Upper lobe of left lung (tissue), 4 donors: ENCODE measurements around the gene ASCL2.

Experiments
- CTCF ChIP-seq, 6 experiments: fragments of 450-650 bp in 4 of 6; fragments of 200-600 bp in 2 of 6; sonication (generic) in 2 of 6; IDR thresholded peaks; one replicate each; pipeline ENCODE4 v1.5.1; 2016 to 2019; ENCODE audit warnings: antibody characterized with exemption in 6 of 6
- POLR2A ChIP-seq, 4 donors: fragments of 450-650 bp; IDR thresholded peaks; one replicate each; pipeline ENCODE4 v1.5.1; 2016 to 2017; ENCODE audit warnings: antibody characterized with exemption in 4 of 4, mild to moderate bottlenecking in 2 of 4
- POLR2AphosphoS5 ChIP-seq, 2 donors: sonication (generic); formaldehyde crosslinking; IDR thresholded peaks; one replicate each; pipeline ENCODE4 v1.5.1; 2017; ENCODE audit warnings: antibody characterized with exemption in 2 of 2

- TF ChIP-seq POLR2AphosphoS5 (IDR thresholded peaks at IDR 0.05) (no peak), CTCF (IDR thresholded peaks at IDR 0.05) (no peak), POLR2A (IDR thresholded peaks at IDR 0.05) (no peak)
These were observed 21.0 kb downstream of the ASCL2 start for GRCh38 chr11:2249189-2249916.
